Caco-2 (cell line): ENCODE measurements around the gene TDP2. TPM values are rescaled to one million over a fixed set of nuclear protein-coding genes. Genes with fewer than 3 reads are reported as not detected.

Experiments
- BruUV-seq: library from RNA; stranded (reverse); fragments of 400-500 nt; replicated peaks from 2 replicates; lab custom pipeline; 2021; lab: Mats Ljungman, UMichigan
- CTCF ChIA-PET: fragments of 300-600 bp; sonication (Branson Sonifier 250); formaldehyde crosslinking; loops from one replicate; lab custom pipeline; 2022; ENCODE audit warnings: antibody characterized with exemption; lab: Charles Lee
- POLR2A ChIA-PET: fragments of 300-600 bp; sonication (Branson Sonifier 250); formaldehyde crosslinking; loops from one replicate; lab custom pipeline; 2022; ENCODE audit warnings: antibody characterized with exemption; lab: Charles Lee
- DNase-seq, 2 experiments: peaks; one replicate each; pipeline versions ENCODE4 v3.0.0 to v3.0.0-alpha.2; 2020 to 2022
- H3K27me3 ChIP-seq: replicated peaks from 2 replicates; pipeline ENCODE4 v1.6.0; 2011; ENCODE audit warnings: low read length; ENCODE audit not compliant: control insufficient read depth, insufficient read depth
- H3K36me3 ChIP-seq: 2 replicates; pipeline ENCODE4 v1.5.1; 2011; ENCODE audit warnings: low read length; ENCODE audit not compliant: control insufficient read depth, insufficient read depth
- H3K4me1 ChIP-seq: fragments of 250-450 bp; sonication (Bioruptor Pico); 2 replicates; pipeline ENCODE4 v1.5.1; 2020; ENCODE audit warnings: mild to moderate bottlenecking
- H3K4me3 ChIP-seq: 2 replicates; pipeline ENCODE4 v1.5.1; 2011; ENCODE audit warnings: low read depth, mild to moderate bottlenecking, control low read depth, low read length
- H3K9me3 ChIP-seq: fragments of 250-450 bp; sonication (Bioruptor Pico); 2 replicates; pipeline ENCODE4 v1.5.1; 2020; ENCODE audit warnings: mild to moderate bottlenecking, moderate library complexity
- H3K27ac Mint-ChIP-seq: one replicate; pipeline ENCODE4 v1.8.0; 2022; ENCODE audit warnings: mixed read lengths; ENCODE audit not compliant: unreplicated experiment
- H3K27me3 Mint-ChIP-seq: one replicate; pipeline ENCODE4 v1.8.0; 2022; ENCODE audit warnings: mixed read lengths; ENCODE audit not compliant: insufficient read depth, unreplicated experiment
- H3K36me3 Mint-ChIP-seq: one replicate; pipeline ENCODE4 v1.8.0; 2022; ENCODE audit warnings: mild to moderate bottlenecking, mixed read lengths; ENCODE audit not compliant: insufficient read depth, unreplicated experiment
- H3K4me1 Mint-ChIP-seq: one replicate; pipeline ENCODE4 v1.8.0; 2022; ENCODE audit warnings: low read depth, mixed read lengths; ENCODE audit not compliant: unreplicated experiment
- H3K4me3 Mint-ChIP-seq: one replicate; pipeline ENCODE4 v1.8.0; 2022; ENCODE audit warnings: mild to moderate bottlenecking, moderate library complexity, mixed read lengths; ENCODE audit not compliant: unreplicated experiment
- H3K9me3 Mint-ChIP-seq: one replicate; pipeline ENCODE4 v1.8.0; 2022; ENCODE audit warnings: mixed read lengths; ENCODE audit not compliant: unreplicated experiment
- CTCF ChIP-seq, 2 experiments: fragments of 200-600 bp in 1 of 2; IDR thresholded peaks; 1 replicate in 1 of 2; 2 replicates in 1 of 2; pipeline versions ENCODE4 v1.5.1 to v1.8.0; 2011 to 2022; ENCODE audit warnings: antibody characterized with exemption in 1 of 2, control low read depth in 1 of 2, inconsistent platforms in 1 of 2, low read depth in 1 of 2, low read length in 1 of 2, mild to moderate bottlenecking in 1 of 2, moderate library complexity in 1 of 2; ENCODE audit not compliant: insufficient read depth in 1 of 2, severe bottlenecking in 1 of 2, unreplicated experiment in 1 of 2
- intact Hi-C: fragments of 100-400 bp; cut with micrococcal nuclease; formaldehyde crosslinking; loops from one replicate; pipeline ENCODE4 v1.10.0; 2022; ENCODE audit not compliant: unreplicated experiment
- total RNA-seq: library from RNA; stranded (reverse); gene quantifications from 2 replicates; pipeline ENCODE4 v1.2.3, GENCODE V29; 2022

Gene TDP2
- total RNA-seq, 1 experiment from 2014 or later: 46.7 TPM

- no peaks in the 10 kb centered on the region for H3K36me3 Mint-ChIP-seq
- no peak for DNase-seq
- no peak overlapping the region for H3K27ac Mint-ChIP-seq
- Histone ChIP-seq H3K4me3 (no peak overlapping the region), H3K36me3 (no peaks in the 10 kb centered on the region), H3K4me1 (no peaks in the 10 kb centered on the region), H3K9me3 (no peaks in the 10 kb centered on the region), H3K27me3 (no peaks in the 10 kb centered on the region)
- BruUV-seq: no TSS peak
- TF ChIP-seq CTCF (IDR thresholded peaks at IDR 0.05; ENCODE audit: insufficient read depth in 1 of 2, low read depth in 1 of 2, low read length in 1 of 2, severe bottlenecking in 1 of 2, unreplicated experiment in 1 of 2): no peak
- no peaks in the 10 kb centered on the region for H3K4me1 Mint-ChIP-seq
- H3K9me3 Mint-ChIP-seq: no peaks in the 10 kb centered on the region
- CTCF ChIA-PET: no interaction called here
- POLR2A ChIA-PET: no interaction called here
- no peaks in the 10 kb centered on the region for H3K27me3 Mint-ChIP-seq
- intact Hi-C loops: no loop called here
- no peak overlapping the region for H3K4me3 Mint-ChIP-seq
These were observed 63.5 kb downstream of the TDP2 start for GRCh38 chr6:24603241-24603640.

GRCh38 chr6:24600903-24601302, 65.8 kb downstream of the TDP2 start:
- Mint-ChIP-seq H3K27me3 (no peaks in the 10 kb centered on the region), H3K27ac (no peak overlapping the region), H3K4me1 (no peaks in the 10 kb centered on the region), H3K9me3 (no peaks in the 10 kb centered on the region), H3K36me3 (no peaks in the 10 kb centered on the region), H3K4me3 (no peak overlapping the region)
- POLR2A ChIA-PET: no interaction called here
- H3K27me3 ChIP-seq: no peaks in the 10 kb centered on the region
- BruUV-seq: no TSS peak
- H3K4me3 ChIP-seq: no peak overlapping the region
- no peaks in the 10 kb centered on the region for H3K9me3 ChIP-seq
- peak in 1 of 2 experiments; percentile 10 for DNase-seq
- peak in 1 of 2 experiments; percentile 15 for TF ChIP-seq CTCF (IDR thresholded peaks at IDR 0.05; ENCODE audit: insufficient read depth in 1 of 2, low read depth in 1 of 2, low read length in 1 of 2, severe bottlenecking in 1 of 2, unreplicated experiment in 1 of 2)
- CTCF ChIA-PET: no interaction called here
- no peaks in the 10 kb centered on the region for H3K36me3 ChIP-seq
- H3K4me1 ChIP-seq: no peaks in the 10 kb centered on the region
- intact Hi-C loops: no loop called here

Other genes with a start within 250 kb of the TDP2 start
- 9.0 and 10.1 TPM in 2 replicates for gene GPLD1, start 177.3 kb downstream of the TDP2 start, total RNA-seq
- gene ALDH5A1, start 171.9 kb downstream of the TDP2 start, total RNA-seq: 42.4 and 45.3 TPM in 2 replicates
- 0.11 and 0.16 TPM in 2 replicates for gene KIAA0319, start 20.7 kb downstream of the TDP2 start, total RNA-seq
- 55.6 and 63.1 TPM in 2 replicates for gene ACOT13, start 178 bp upstream of the TDP2 start, total RNA-seq
- gene C6orf62, start 52.3 kb upstream of the TDP2 start, total RNA-seq: 74.2 and 75.3 TPM in 2 replicates
- gene GMNN, start 108.0 kb upstream of the TDP2 start, total RNA-seq: 66.5 and 70.0 TPM in 2 replicates
- gene ARMH2, start 132.0 kb upstream of the TDP2 start, total RNA-seq: not detected in 2 replicates